Gastrocnemius medialis (tissue), 4 donors: ENCODE data around the gene COQ8A. TPM values are rescaled to one million over a fixed set of nuclear protein-coding genes. Genes with fewer than 3 reads are reported as not detected.

ENCODE experiments used
- ATAC-seq, 2 donors: fragments of 150-250 bp; one replicate each; pipeline ENCODE4 v1.9.1; 2016
- DNase-seq, 2 donors: peaks; one replicate each; pipeline ENCODE4 v3.0.0-alpha.2; 2019
- H3K27ac ChIP-seq, 4 donors: fragments of 200-600 bp; sonication (generic); 1 replicate in 1 of 4; 2 replicates in 3 of 4; pipeline ENCODE4 v1.5.1; 2016 to 2018; ENCODE audit warnings: mild to moderate bottlenecking in 2 of 4, moderate library complexity in 1 of 4
- H3K27me3 ChIP-seq, 3 donors: fragments of 200-600 bp; sonication (generic) in 2 of 3; 1 replicate in 1 of 3; 2 replicates in 2 of 3; pipeline versions ENCODE4 v1.5.1 to v1.6.0; 2016 to 2019; ENCODE audit warnings: mild to moderate bottlenecking in 1 of 3, moderate library complexity in 1 of 3
- H3K36me3 ChIP-seq, 2 donors: fragments of 200-600 bp; sonication (generic) in 1 of 2; one replicate each; pipeline ENCODE4 v1.5.1; 2017 to 2018
- H3K4me1 ChIP-seq, 2 donors: fragments of 200-600 bp; sonication (generic) in 1 of 2; one replicate each; pipeline ENCODE4 v1.5.1; 2016 to 2017; ENCODE audit warnings: mild to moderate bottlenecking in 2 of 2
- H3K4me3 ChIP-seq, 4 donors: fragments of 200-600 bp; sonication (generic) in 3 of 4; 1 replicate in 1 of 4; 2 replicates in 3 of 4; pipeline ENCODE4 v1.5.1; 2016 to 2019; ENCODE audit warnings: mild to moderate bottlenecking in 2 of 4
- H3K9me3 ChIP-seq, 3 donors: fragments of 200-600 bp; sonication (generic) in 2 of 3; 1 replicate in 1 of 3; 2 replicates in 2 of 3; pipeline ENCODE4 v1.5.1; 2016 to 2019
- CTCF ChIP-seq, 5 experiments: fragments of 450-650 bp in 3 of 5; fragments of 200-600 bp in 2 of 5; sonication (generic) in 2 of 5; IDR thresholded peaks in 4 of 5; conservative IDR thresholded peaks in 1 of 5; 1 replicate in 4 of 5; 2 replicates in 1 of 5; pipeline ENCODE4 v1.5.1; 2016 to 2019; ENCODE audit warnings: antibody characterized with exemption in 5 of 5, mild to moderate bottlenecking in 3 of 5, moderate library complexity in 3 of 5
- POLR2A ChIP-seq, 2 donors: fragments of 450-650 bp; IDR thresholded peaks; one replicate each; pipeline ENCODE4 v1.6.1; 2017; ENCODE audit warnings: antibody characterized with exemption in 2 of 2, mild to moderate bottlenecking in 2 of 2, moderate library complexity in 2 of 2
- in situ Hi-C, 4 donors: fragments of 200-750 bp; cut with MboI; loops; one replicate each; pipeline versions ENCODE4 v1.15.0 to v1.8.0; 2017; ENCODE audit warnings: low sequenced_read_pairs in 4 of 4
- intact Hi-C: fragments of 100-400 bp; cut with DNase I; formaldehyde crosslinking; loops from one replicate; pipeline ENCODE4 v1.15.1; 2023; ENCODE audit warnings: low total_unique reads
- total RNA-seq, 4 donors: library from RNA; depleted of rRNA; stranded (reverse); fragments of >200 nt; gene quantifications; one replicate each; pipeline versions ENCODE4 v1.1.0 to v1.2.3, GENCODE V29; 2016

The COQ8A gene
- total RNA-seq, 4 donors from 2014 or later = 950 to 2,403 (median 1,384) TPM

GRCh38 chr1:226974544-226975258 lies 34.6 kb downstream of the COQ8A start:
- peak overlapping the region; percentile 29 to 45 (median 40) for H3K4me3 ChIP-seq

GRCh38 chr1:226975259-226976250 lies 35.5 kb downstream of the COQ8A start:
- peaks cover 85 to 87% of the 10 kb centered on the region in 2 donors for H3K4me1 ChIP-seq
- H3K36me3 ChIP-seq = peaks cover 0 to 34% of the 10 kb centered on the region in 2 donors
- in situ Hi-C loops = no loop called here
- H3K4me3 ChIP-seq = peak overlapping the region in 3 of 4 donors; percentile 23 to 45 (median 36)
- intact Hi-C loops = loop anchor here (2.0 to 5.0 kb wide), 2 partner anchors 57 to 103 kb away; partner anchors contain the start of gene PSEN2
- H3K9me3 ChIP-seq = no peaks in the 10 kb centered on the region
- ATAC-seq (peak in 1 of 2 donors; percentile 1), DNase-seq (peak in 1 of 2 donors; percentile 42)
- TF ChIP-seq CTCF (IDR thresholded peaks at IDR 0.05 in 4 of 5, conservative IDR thresholded peaks at IDR 0.05 in 1 of 5) (no peak), POLR2A (IDR thresholded peaks at IDR 0.05) (no peak)
- peak overlapping the region; percentile 99 for H3K27ac ChIP-seq
- H3K27me3 ChIP-seq = no peaks in the 10 kb centered on the region

More at GRCh38 chr1:226974544-226975258, 34.6 kb downstream of the COQ8A start:
- Histone ChIP-seq H3K27ac (peak overlapping the region; percentile 99), H3K27me3 (no peaks in the 10 kb centered on the region), H3K9me3 (no peaks in the 10 kb centered on the region), H3K36me3 (peaks cover 0 to 40% of the 10 kb centered on the region in 2 donors), H3K4me1 (peaks cover 82 to 84% of the 10 kb centered on the region in 2 donors)
- intact Hi-C loops = loop anchor here (2.0 to 5.0 kb wide), 2 partner anchors 56 to 102 kb away; partner anchors contain the start of gene PSEN2
- in situ Hi-C loops = no loop called here
- no peak for TF ChIP-seq POLR2A (IDR thresholded peaks at IDR 0.05)
- TF ChIP-seq CTCF (IDR thresholded peaks at IDR 0.05 in 4 of 5, conservative IDR thresholded peaks at IDR 0.05 in 1 of 5) = no peak
- DNase-seq (peak; percentile 63 to 84), ATAC-seq (peak; percentile 20 to 24)

- DNase-seq = no peak
- Histone ChIP-seq H3K27me3 (no peaks in the 10 kb centered on the region), H3K9me3 (no peaks in the 10 kb centered on the region), H3K4me3 (no peak overlapping the region), H3K27ac (peak overlapping the region; percentile 99), H3K4me1 (peaks cover 86 to 95% of the 10 kb centered on the region in 2 donors), H3K36me3 (peaks cover 0 to 27% of the 10 kb centered on the region in 2 donors)
- intact Hi-C loops (loop anchor here (5.0 kb wide), 1 partner anchor 104 kb away; the partner anchor contains the start of gene PSEN2), in situ Hi-C loops (no loop called here)
- TF ChIP-seq POLR2A (IDR thresholded peaks at IDR 0.05) (no peak), CTCF (IDR thresholded peaks at IDR 0.05 in 4 of 5, conservative IDR thresholded peaks at IDR 0.05 in 1 of 5) (no peak)
- ATAC-seq = no peak
Measured at GRCh38 chr1:226976276-226976977, 36.3 kb downstream of the COQ8A start.

GRCh38 chr1:226976978-226977642 lies 37.0 kb downstream of the COQ8A start:
- ATAC-seq (no peak), DNase-seq (peak in 1 of 2 donors; percentile 25)
- in situ Hi-C loops = no loop called here
- no peaks in the 10 kb centered on the region for H3K9me3 ChIP-seq
- H3K27ac ChIP-seq = peak overlapping the region; percentile 99
- H3K27me3 ChIP-seq = no peaks in the 10 kb centered on the region
- peaks cover 86 to 94% of the 10 kb centered on the region in 2 donors for H3K4me1 ChIP-seq
- H3K4me3 ChIP-seq = no peak overlapping the region
- TF ChIP-seq CTCF (IDR thresholded peaks at IDR 0.05 in 4 of 5, conservative IDR thresholded peaks at IDR 0.05 in 1 of 5) (no peak), POLR2A (IDR thresholded peaks at IDR 0.05) (no peak)
- H3K36me3 ChIP-seq = peaks cover 0 to 27% of the 10 kb centered on the region in 2 donors
- intact Hi-C loops = loop anchor here (5.0 kb wide), 1 partner anchor 105 kb away; the partner anchor contains the start of gene PSEN2
